ENCODE measurements around the gene FSIP2. TPM values are rescaled to one million over a fixed set of nuclear protein-coding genes. Genes with fewer than 3 reads are reported as not detected.

Gene FSIP2
- total and polyA plus RNA-seq, 4 donors, result 0.03 to 2.6 (median 0.32) TPM

- H3K4me1 ChIP-seq (ENCODE audit: control insufficient read depth in 5 of 5, insufficient read depth in 5 of 5, low read length in 5 of 5), result no peaks in the 10 kb centered on the region
- TF ChIP-seq, protein P1, sequence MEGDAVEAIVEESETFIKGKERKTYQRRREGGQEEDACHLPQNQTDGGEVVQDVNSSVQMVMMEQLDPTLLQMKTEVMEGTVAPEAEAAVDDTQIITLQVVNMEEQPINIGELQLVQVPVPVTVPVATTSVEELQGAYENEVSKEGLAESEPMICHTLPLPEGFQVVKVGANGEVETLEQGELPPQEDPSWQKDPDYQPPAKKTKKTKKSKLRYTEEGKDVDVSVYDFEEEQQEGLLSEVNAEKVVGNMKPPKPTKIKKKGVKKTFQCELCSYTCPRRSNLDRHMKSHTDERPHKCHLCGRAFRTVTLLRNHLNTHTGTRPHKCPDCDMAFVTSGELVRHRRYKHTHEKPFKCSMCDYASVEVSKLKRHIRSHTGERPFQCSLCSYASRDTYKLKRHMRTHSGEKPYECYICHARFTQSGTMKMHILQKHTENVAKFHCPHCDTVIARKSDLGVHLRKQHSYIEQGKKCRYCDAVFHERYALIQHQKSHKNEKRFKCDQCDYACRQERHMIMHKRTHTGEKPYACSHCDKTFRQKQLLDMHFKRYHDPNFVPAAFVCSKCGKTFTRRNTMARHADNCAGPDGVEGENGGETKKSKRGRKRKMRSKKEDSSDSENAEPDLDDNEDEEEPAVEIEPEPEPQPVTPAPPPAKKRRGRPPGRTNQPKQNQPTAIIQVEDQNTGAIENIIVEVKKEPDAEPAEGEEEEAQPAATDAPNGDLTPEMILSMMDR (IDR thresholded peaks at IDR 0.05; ENCODE audit: control extremely low read depth, extremely low read depth), result no peak
- WGBS, 2 donors, result 56 to 70% methylated on average over 4 of the region's 4 CpGs
- no peaks in the 10 kb centered on the region for H3K36me3 ChIP-seq (ENCODE audit: control insufficient read depth in 4 of 4, insufficient read depth in 4 of 4, low read length in 4 of 4)
- ATAC-seq (ENCODE audit: insufficient read depth, low FRiP score) (no peak), DNase-seq (peak in 1 of 3 donors; percentile 8)
- no peak overlapping the region for H3K4me3 ChIP-seq
- H3K27me3 ChIP-seq (ENCODE audit: control insufficient read depth in 3 of 3, insufficient read depth in 3 of 3, low read length in 2 of 3), result no peaks in the 10 kb centered on the region
- no peak overlapping the region for H3K27ac ChIP-seq (ENCODE audit: low read depth in 1 of 2, low read length in 1 of 2)
- H3K9ac ChIP-seq (ENCODE audit: insufficient read depth in 1 of 2, low read length in 2 of 2), result no peak overlapping the region
- H3K9me3 ChIP-seq (ENCODE audit: control insufficient read depth in 4 of 4, insufficient read depth in 3 of 4, low read length in 3 of 4), result peaks cover 0 to 2% (median 0%) of the 10 kb centered on the region in 4 donors
These were observed 37.7 kb upstream of the FSIP2 start for GRCh38 chr2:185700883-185701282.

GRCh38 chr2:185734658-185735057 is 3.9 kb upstream of the FSIP2 start:
- TF ChIP-seq, protein P1 (IDR thresholded peaks at IDR 0.05; ENCODE audit: control extremely low read depth, extremely low read depth), result no peak
- no peak overlapping the region for H3K9ac ChIP-seq (ENCODE audit: insufficient read depth in 1 of 2, low read length in 2 of 2)
- 59 to 86% methylated on average over 1 of the region's 1 CpG for WGBS, 2 donors
- peaks cover 0 to 14% (median 0%) of the 10 kb centered on the region in 4 donors for H3K9me3 ChIP-seq (ENCODE audit: control insufficient read depth in 4 of 4, insufficient read depth in 3 of 4, low read length in 3 of 4)
- H3K4me1 ChIP-seq (ENCODE audit: control insufficient read depth in 5 of 5, insufficient read depth in 5 of 5, low read length in 5 of 5), result peaks cover 0 to 4% (median 0%) of the 10 kb centered on the region in 5 donors
- H3K27ac ChIP-seq (ENCODE audit: low read depth in 1 of 2, low read length in 1 of 2), result no peak overlapping the region
- H3K27me3 ChIP-seq (ENCODE audit: control insufficient read depth in 3 of 3, insufficient read depth in 3 of 3, low read length in 2 of 3), result peaks cover 0 to 2% (median 0%) of the 10 kb centered on the region in 3 donors
- no peak overlapping the region for H3K4me3 ChIP-seq
- ATAC-seq (ENCODE audit: insufficient read depth, low FRiP score) (no peak), DNase-seq (no peak)
- H3K36me3 ChIP-seq (ENCODE audit: control insufficient read depth in 4 of 4, insufficient read depth in 4 of 4, low read length in 4 of 4), result no peaks in the 10 kb centered on the region

GRCh38 chr2:185736210-185736609 is 2.4 kb upstream of the FSIP2 start:
- Histone ChIP-seq H3K27ac (ENCODE audit: low read depth in 1 of 2, low read length in 1 of 2) (no peak overlapping the region), H3K36me3 (ENCODE audit: control insufficient read depth in 4 of 4, insufficient read depth in 4 of 4, low read length in 4 of 4) (no peaks in the 10 kb centered on the region), H3K9me3 (ENCODE audit: control insufficient read depth in 4 of 4, insufficient read depth in 3 of 4, low read length in 3 of 4) (peaks cover 0 to 12% (median 0%) of the 10 kb centered on the region in 4 donors), H3K9ac (ENCODE audit: insufficient read depth in 1 of 2, low read length in 2 of 2) (no peak overlapping the region), H3K27me3 (ENCODE audit: control insufficient read depth in 3 of 3, insufficient read depth in 3 of 3, low read length in 2 of 3) (peaks cover 0 to 2% (median 0%) of the 10 kb centered on the region in 3 donors), H3K4me3 (no peak overlapping the region), H3K4me1 (ENCODE audit: control insufficient read depth in 5 of 5, insufficient read depth in 5 of 5, low read length in 5 of 5) (peaks cover 0 to 4% (median 0%) of the 10 kb centered on the region in 5 donors)
- 80 to 87% methylated on average over 2 of the region's 2 CpGs for WGBS, 2 donors
- no peak for DNase-seq
- no peak for ATAC-seq (ENCODE audit: insufficient read depth, low FRiP score)
- TF ChIP-seq, protein P1 (IDR thresholded peaks at IDR 0.05; ENCODE audit: control extremely low read depth, extremely low read depth), result no peak
